Heart left ventricle (tissue), 13 donors: Measurements from ENCODE around the gene LIPC.

Experiments
- CTCF ChIP-seq, 12 donors: fragments of 200-600 bp; sonication (generic) in 4 of 12; IDR thresholded peaks; one replicate each; pipeline versions ENCODE4 v1.5.0 to v1.8.0; 2018 to 2022; ENCODE audit warnings: antibody characterized with exemption in 12 of 12, mild to moderate bottlenecking in 5 of 12
- POLR2A ChIP-seq, 2 donors: fragments of 450-650 bp; IDR thresholded peaks; one replicate each; pipeline ENCODE4 v1.6.1; 2017; ENCODE audit warnings: antibody characterized with exemption in 2 of 2, mild to moderate bottlenecking in 2 of 2, moderate library complexity in 2 of 2
- donor health status: ischemic (EF 13 %, LVEDD 7.1; RV severe dilation, severe dysfunction).
- donor health status: DM: no; HTN: yes; CAD: no.
- donor health status: DM: no; HTN: no; CAD: no.
- donor health status: ischemic (EF 25% LVEDD 6.9; RV normal size, moderate dysfunction).
- donor health status: ischemic (EF 25% LVEDD 5.7; RV mildly dilated, moderate dysfunction).
- donor health status: ischemic (EF 35%, LVEDD 5.7; RV mildly dilated, moderate dysfunction).
- donor health status: nonischemic (EF 11% LVEDD 7.7; RV severe dilation, severe dysfunction).
- donor health status: DM: yes; HTN: yes; CAD: no.
- donor health status: PGD.
- donor health status: ischemic (EF 29% LVEDD 5.4; RV normal size, mild dysfunction).
- donor health status: nonischemic (EF 23%, LVEDD 6.1; RV moderate dilation, normal function).

- TF ChIP-seq CTCF (IDR thresholded peaks at IDR 0.05) (no peak), POLR2A (IDR thresholded peaks at IDR 0.05) (no peak)
Measured at GRCh38 chr15:58406811-58407210, 25.0 kb upstream of the LIPC start.
